NOMO-1 (cell line): Measurements from ENCODE around the gene WNT1.
A peak's percentile ranks its signal among the peaks of the same experiment; 100 is the strongest.

ENCODE experiments used
- DNase-seq, 2 experiments: peaks; one replicate each; lab custom pipeline; 2025; ENCODE audit not compliant: unreplicated experiment in 2 of 2; lab: John Stamatoyannopoulos, UW

Gene WNT1

GRCh38 chr12:48979602-48980388, 1.7 kb downstream of the WNT1 start:
- DNase-seq, result peak in 1 of 2 experiments; percentile 13

GRCh38 chr12:48980389-48980952, 2.3 kb downstream of the WNT1 start:
- peak; percentile 27 to 40 for DNase-seq

GRCh38 chr12:48980953-48981756, 3.0 kb downstream of the WNT1 start:
- peak in 1 of 2 experiments; percentile 12 for DNase-seq

- no peak for DNase-seq
Measured at GRCh38 chr12:48981757-48982157, 3.6 kb downstream of the WNT1 start.

GRCh38 chr12:48982397-48983080, 4.4 kb downstream of the WNT1 start:
- no peak for DNase-seq

- DNase-seq, result no peak
Measured at GRCh38 chr12:48985475-48985897, 7.4 kb downstream of the WNT1 start.

GRCh38 chr12:48985901-48986300, 7.8 kb downstream of the WNT1 start:
- DNase-seq, result no peak

- DNase-seq, result no peak
Measured at GRCh38 chr12:48986720-48987291, 8.7 kb downstream of the WNT1 start.

- DNase-seq, result peak; percentile 33 to 46
Measured at GRCh38 chr12:48988030-48988649, 10.0 kb downstream of the WNT1 start.

- no peak for DNase-seq
Measured at GRCh38 chr12:48990552-48990951, 12.4 kb downstream of the WNT1 start.

GRCh38 chr12:48991247-48992050, 13.3 kb downstream of the WNT1 start:
- DNase-seq, result no peak

- no peak for DNase-seq
Measured at GRCh38 chr12:48993787-48994186, 15.7 kb downstream of the WNT1 start.

GRCh38 chr12:48994224-48995085, 16.3 kb downstream of the WNT1 start:
- DNase-seq, result no peak

GRCh38 chr12:48995086-48995879, 17.2 kb downstream of the WNT1 start:
- DNase-seq, result peak; percentile 32 to 59

- peak; percentile 62 to 73 for DNase-seq
Measured at GRCh38 chr12:48996794-48997718, 18.9 kb downstream of the WNT1 start.

GRCh38 chr12:48997719-48998496, 19.8 kb downstream of the WNT1 start:
- DNase-seq, result no peak
